HepG2 (cell line): ENCODE data around the gene TMCO4. TPM values are rescaled to one million over a fixed set of nuclear protein-coding genes. Genes with fewer than 3 reads are reported as not detected.

ENCODE experiments used
- AGO1 ChIP-seq: fragments of 200-400 bp; formaldehyde crosslinking; IDR thresholded peaks from 2 replicates; pipeline ENCODE4 v1.6.1; 2017; ENCODE audit warnings: mild to moderate bottlenecking, low read depth, low read length, moderate library complexity; ENCODE audit not compliant: poor library complexity, severe bottlenecking
- BORCS8-MEF2B ChIP-seq: sonication (generic); formaldehyde crosslinking; IDR thresholded peaks from 2 replicates; pipeline ENCODE4 v1.8.0; 2022; ENCODE audit warnings: mild to moderate bottlenecking, missing genetic modification reagents
- CC2D1A ChIP-seq: sonication (generic); formaldehyde crosslinking; IDR thresholded peaks from 2 replicates; pipeline ENCODE4 v1.8.1; 2023; ENCODE audit warnings: mild to moderate bottlenecking, missing genetic modification reagents
- ETV6 ChIP-seq: sonication (generic); formaldehyde crosslinking; conservative IDR thresholded peaks from 2 replicates; pipeline ENCODE4 v1.4.0; 2020; ENCODE audit warnings: missing genetic modification reagents
- HIVEP1 ChIP-seq: sonication (generic); formaldehyde crosslinking; IDR thresholded peaks from 2 replicates; pipeline ENCODE4 v1.4.0; 2020; ENCODE audit warnings: mild to moderate bottlenecking, missing genetic modification reagents
- KDM4B ChIP-seq: sonication (generic); formaldehyde crosslinking; IDR thresholded peaks from 2 replicates; pipeline ENCODE4 v1.4.0; 2020; ENCODE audit warnings: missing genetic modification reagents
- RAD51 ChIP-seq: fragments of 450-650 bp; IDR thresholded peaks from 2 replicates; pipeline ENCODE4 v1.6.1; 2016; ENCODE audit warnings: borderline replicate concordance
- RNF2 ChIP-seq: fragments of 450-650 bp; conservative IDR thresholded peaks from 2 replicates; pipeline ENCODE4 v1.6.1; 2016; ENCODE audit warnings: low read depth
- SRSF4 ChIP-seq: fragments of 200-400 bp; formaldehyde crosslinking; IDR thresholded peaks from one replicate; pipeline ENCODE4 v1.6.1; 2018; ENCODE audit warnings: mild to moderate bottlenecking, low read depth, low read length, moderate library complexity; ENCODE audit not compliant: poor library complexity, severe bottlenecking
- ZKSCAN1 ChIP-seq: fragments of 150-350 bp; IDR thresholded peaks from 2 replicates; pipeline ENCODE4 v1.6.1; 2014; ENCODE audit warnings: low read length
- ZNF354B ChIP-seq: sonication (generic); formaldehyde crosslinking; IDR thresholded peaks from 2 replicates; pipeline ENCODE4 v1.8.0; 2022; ENCODE audit warnings: mild to moderate bottlenecking, missing genetic modification reagents
- ZNF451 ChIP-seq: sonication (generic); formaldehyde crosslinking; IDR thresholded peaks from 2 replicates; pipeline ENCODE4 v1.5.0; 2020; ENCODE audit warnings: mild to moderate bottlenecking, missing genetic modification reagents
- ZNF775 ChIP-seq: sonication (generic); formaldehyde crosslinking; IDR thresholded peaks from 2 replicates; pipeline ENCODE4 v1.4.0; 2020; ENCODE audit warnings: missing genetic modification reagents, mild to moderate bottlenecking, moderate library complexity, borderline replicate concordance
- polyA plus RNA-seq, 8 experiments: library from polyadenylated mRNA; depleted of rRNA in 3 of 8; stranded (reverse) in 7 of 8; unstranded in 1 of 8; fragments of >200 nt; fragmentation: Illumina TruSeq in 4 of 8; extraction: Trizol in 4 of 8; gene quantifications; 2 replicates each; pipeline versions ENCODE4 v1.2.1 to v1.2.3, GENCODE V29; 2011 to 2016; ENCODE audit warnings: low read depth in 4 of 8, missing spikeins in 1 of 8, mixed read lengths in 1 of 8; ENCODE audit not compliant: insufficient read depth in 1 of 8
- total RNA-seq, 5 experiments: library from RNA; depleted of rRNA; stranded (reverse); fragments of >200 nt; fragmentation: Illumina TruSeq; extraction: Trizol; gene quantifications; 2 replicates each; pipeline ENCODE4 v1.2.3, GENCODE V29; 2016; ENCODE audit warnings: low read depth in 1 of 5
- TF ChIP-seq, protein P1 (sequence below): sonication (generic); formaldehyde crosslinking; IDR thresholded peaks from 2 replicates; pipeline ENCODE4 v1.4.0; 2020; ENCODE audit warnings: missing genetic modification reagents, borderline replicate concordance
- TF ChIP-seq, protein P2 (sequence below): sonication (generic); formaldehyde crosslinking; IDR thresholded peaks from 2 replicates; pipeline ENCODE4 v1.4.0; 2020; ENCODE audit warnings: missing genetic modification reagents, borderline replicate concordance
- TF ChIP-seq, protein P3 (sequence below): sonication (generic); formaldehyde crosslinking; IDR thresholded peaks from 2 replicates; pipeline ENCODE4 v1.5.0; 2020; ENCODE audit warnings: missing genetic modification reagents, mild to moderate bottlenecking, borderline replicate concordance
- TF ChIP-seq, protein P4 (sequence below): sonication (generic); formaldehyde crosslinking; IDR thresholded peaks from 2 replicates; pipeline ENCODE4 v1.5.0; 2020; ENCODE audit warnings: mild to moderate bottlenecking, missing genetic modification reagents

The TMCO4 gene
- total and polyA plus RNA-seq, 2 of the 13 experiments (the other 11 are each of a cell fraction or from before 2014, with no cell fraction given) = 2.1 to 4.1 TPM

DNA sequence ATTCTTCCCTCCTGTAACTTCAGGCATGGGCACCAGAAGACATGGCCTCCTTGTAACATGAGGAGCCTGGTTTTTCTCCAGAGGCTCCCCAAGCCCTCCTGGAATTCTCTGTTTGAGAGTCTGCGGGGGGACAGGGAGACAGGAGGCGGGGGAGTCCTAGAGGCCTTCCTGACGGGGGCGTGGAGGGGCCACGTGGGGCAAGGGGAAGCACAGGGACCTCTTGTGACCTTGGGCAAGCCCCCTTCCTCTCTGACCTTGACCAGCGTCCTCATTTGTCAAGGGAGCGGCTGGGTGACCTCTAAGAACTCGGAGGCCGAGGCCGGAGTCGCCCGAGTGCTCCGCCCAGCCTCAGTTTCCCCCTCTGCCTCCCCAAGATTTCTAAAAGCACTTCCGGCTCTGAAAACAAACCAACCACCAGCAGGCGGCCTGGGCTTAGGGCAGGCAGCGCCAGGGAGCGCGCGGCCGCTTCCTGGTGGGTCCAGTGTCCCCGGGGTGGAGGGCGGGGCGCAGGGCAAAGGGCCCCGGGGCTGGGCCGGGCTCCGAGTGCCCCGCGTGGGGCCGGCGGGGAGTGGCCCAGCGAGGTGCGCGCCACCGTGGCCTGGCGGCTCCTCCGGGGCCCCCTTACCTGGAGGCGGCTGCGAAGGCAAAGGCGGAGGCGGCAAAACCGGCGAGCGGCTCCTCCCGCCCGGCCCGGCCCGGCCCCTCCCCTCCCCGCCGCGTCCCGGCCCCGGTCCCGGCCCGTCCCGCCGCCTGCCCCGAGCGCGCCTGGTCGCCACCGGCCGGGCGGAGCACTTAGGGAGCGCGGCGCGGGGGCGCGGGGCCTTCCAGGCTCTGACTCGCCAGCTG lies at the start of gene TMCO4 (continued):
- TF ChIP-seq, protein P1, sequence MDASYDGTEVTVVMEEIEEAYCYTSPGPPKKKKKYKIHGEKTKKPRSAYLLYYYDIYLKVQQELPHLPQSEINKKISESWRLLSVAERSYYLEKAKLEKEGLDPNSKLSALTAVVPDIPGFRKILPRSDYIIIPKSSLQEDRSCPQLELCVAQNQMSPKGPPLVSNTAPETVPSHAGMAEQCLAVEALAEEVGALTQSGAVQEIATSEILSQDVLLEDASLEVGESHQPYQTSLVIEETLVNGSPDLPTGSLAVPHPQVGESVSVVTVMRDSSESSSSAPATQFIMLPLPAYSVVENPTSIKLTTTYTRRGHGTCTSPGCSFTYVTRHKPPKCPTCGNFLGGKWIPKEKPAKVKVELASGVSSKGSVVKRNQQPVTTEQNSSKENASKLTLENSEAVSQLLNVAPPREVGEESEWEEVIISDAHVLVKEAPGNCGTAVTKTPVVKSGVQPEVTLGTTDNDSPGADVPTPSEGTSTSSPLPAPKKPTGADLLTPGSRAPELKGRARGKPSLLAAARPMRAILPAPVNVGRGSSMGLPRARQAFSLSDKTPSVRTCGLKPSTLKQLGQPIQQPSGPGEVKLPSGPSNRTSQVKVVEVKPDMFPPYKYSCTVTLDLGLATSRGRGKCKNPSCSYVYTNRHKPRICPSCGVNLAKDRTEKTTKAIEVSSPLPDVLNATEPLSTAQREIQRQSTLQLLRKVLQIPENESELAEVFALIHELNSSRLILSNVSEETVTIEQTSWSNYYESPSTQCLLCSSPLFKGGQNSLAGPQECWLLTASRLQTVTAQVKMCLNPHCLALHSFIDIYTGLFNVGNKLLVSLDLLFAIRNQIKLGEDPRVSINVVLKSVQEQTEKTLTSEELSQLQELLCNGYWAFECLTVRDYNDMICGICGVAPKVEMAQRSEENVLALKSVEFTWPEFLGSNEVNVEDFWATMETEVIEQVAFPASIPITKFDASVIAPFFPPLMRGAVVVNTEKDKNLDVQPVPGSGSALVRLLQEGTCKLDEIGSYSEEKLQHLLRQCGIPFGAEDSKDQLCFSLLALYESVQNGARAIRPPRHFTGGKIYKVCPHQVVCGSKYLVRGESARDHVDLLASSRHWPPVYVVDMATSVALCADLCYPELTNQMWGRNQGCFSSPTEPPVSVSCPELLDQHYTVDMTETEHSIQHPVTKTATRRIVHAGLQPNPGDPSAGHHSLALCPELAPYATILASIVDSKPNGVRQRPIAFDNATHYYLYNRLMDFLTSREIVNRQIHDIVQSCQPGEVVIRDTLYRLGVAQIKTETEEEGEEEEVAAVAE (CRISPR knock-in tag) = no peak
- TF ChIP-seq ETV6 = 0 out of 2 replicates have a peak, but pooled peaks have one; percentile 19
- TF ChIP-seq, protein P2, sequence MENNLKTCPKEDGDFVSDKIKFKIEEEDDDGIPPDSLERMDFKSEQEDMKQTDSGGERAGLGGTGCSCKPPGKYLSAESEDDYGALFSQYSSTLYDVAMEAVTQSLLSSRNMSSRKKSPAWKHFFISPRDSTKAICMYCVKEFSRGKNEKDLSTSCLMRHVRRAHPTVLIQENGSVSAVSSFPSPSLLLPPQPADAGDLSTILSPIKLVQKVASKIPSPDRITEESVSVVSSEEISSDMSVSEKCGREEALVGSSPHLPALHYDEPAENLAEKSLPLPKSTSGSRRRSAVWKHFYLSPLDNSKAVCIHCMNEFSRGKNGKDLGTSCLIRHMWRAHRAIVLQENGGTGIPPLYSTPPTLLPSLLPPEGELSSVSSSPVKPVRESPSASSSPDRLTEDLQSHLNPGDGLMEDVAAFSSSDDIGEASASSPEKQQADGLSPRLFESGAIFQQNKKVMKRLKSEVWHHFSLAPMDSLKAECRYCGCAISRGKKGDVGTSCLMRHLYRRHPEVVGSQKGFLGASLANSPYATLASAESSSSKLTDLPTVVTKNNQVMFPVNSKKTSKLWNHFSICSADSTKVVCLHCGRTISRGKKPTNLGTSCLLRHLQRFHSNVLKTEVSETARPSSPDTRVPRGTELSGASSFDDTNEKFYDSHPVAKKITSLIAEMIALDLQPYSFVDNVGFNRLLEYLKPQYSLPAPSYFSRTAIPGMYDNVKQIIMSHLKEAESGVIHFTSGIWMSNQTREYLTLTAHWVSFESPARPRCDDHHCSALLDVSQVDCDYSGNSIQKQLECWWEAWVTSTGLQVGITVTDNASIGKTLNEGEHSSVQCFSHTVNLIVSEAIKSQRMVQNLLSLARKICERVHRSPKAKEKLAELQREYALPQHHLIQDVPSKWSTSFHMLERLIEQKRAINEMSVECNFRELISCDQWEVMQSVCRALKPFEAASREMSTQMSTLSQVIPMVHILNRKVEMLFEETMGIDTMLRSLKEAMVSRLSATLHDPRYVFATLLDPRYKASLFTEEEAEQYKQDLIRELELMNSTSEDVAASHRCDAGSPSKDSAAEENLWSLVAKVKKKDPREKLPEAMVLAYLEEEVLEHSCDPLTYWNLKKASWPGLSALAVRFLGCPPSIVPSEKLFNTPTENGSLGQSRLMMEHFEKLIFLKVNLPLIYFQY (CRISPR knock-in tag) = no peak
- no peak for TF ChIP-seq BORCS8-MEF2B (CRISPR knock-in tag)
- TF ChIP-seq, protein P3, sequence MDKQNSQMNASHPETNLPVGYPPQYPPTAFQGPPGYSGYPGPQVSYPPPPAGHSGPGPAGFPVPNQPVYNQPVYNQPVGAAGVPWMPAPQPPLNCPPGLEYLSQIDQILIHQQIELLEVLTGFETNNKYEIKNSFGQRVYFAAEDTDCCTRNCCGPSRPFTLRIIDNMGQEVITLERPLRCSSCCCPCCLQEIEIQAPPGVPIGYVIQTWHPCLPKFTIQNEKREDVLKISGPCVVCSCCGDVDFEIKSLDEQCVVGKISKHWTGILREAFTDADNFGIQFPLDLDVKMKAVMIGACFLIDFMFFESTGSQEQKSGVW (CRISPR knock-in tag) = no peak
- TF ChIP-seq ZNF775 (CRISPR knock-in tag) = no peak
- no peak for TF ChIP-seq SRSF4
- no peak for TF ChIP-seq HIVEP1 (CRISPR knock-in tag)
- TF ChIP-seq ZNF451 (CRISPR knock-in tag) = no peak; the same call in 1 of the 2 replicates
- TF ChIP-seq AGO1 = no peak
- TF ChIP-seq KDM4B = no peak
- TF ChIP-seq RAD51 = no peak
- TF ChIP-seq RNF2 = no peak
- no peak for TF ChIP-seq CC2D1A
- TF ChIP-seq ZNF354B = no peak
- TF ChIP-seq ZKSCAN1 = 0 out of 2 replicates have a peak, but pooled peaks have one; percentile 20
- TF ChIP-seq, protein P4, sequence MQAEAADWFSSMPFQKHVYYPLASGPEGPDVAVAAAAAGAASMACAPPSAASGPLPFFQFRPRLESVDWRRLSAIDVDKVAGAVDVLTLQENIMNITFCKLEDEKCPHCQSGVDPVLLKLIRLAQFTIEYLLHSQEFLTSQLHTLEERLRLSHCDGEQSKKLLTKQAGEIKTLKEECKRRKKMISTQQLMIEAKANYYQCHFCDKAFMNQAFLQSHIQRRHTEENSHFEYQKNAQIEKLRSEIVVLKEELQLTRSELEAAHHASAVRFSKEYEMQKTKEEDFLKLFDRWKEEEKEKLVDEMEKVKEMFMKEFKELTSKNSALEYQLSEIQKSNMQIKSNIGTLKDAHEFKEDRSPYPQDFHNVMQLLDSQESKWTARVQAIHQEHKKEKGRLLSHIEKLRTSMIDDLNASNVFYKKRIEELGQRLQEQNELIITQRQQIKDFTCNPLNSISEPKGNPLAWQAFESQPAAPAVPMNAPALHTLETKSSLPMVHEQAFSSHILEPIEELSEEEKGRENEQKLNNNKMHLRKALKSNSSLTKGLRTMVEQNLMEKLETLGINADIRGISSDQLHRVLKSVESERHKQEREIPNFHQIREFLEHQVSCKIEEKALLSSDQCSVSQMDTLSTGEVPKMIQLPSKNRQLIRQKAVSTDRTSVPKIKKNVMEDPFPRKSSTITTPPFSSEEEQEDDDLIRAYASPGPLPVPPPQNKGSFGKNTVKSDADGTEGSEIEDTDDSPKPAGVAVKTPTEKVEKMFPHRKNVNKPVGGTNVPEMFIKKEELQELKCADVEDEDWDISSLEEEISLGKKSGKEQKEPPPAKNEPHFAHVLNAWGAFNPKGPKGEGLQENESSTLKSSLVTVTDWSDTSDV (CRISPR knock-in tag) = no peak
